Testis (tissue), 2 donors: ENCODE results near the gene IL9R.

ENCODE experiments used
- POLR2A ChIP-seq: fragments of 450-650 bp; IDR thresholded peaks from one replicate; pipeline ENCODE4 v1.6.1; 2017; ENCODE audit warnings: antibody characterized with exemption, mild to moderate bottlenecking, moderate library complexity
- TF ChIP-seq, protein P1 (sequence below), 3 experiments: fragments of 450-650 bp in 2 of 3; fragments of 200-600 bp in 1 of 3; sonication (generic) in 1 of 3; IDR thresholded peaks; one replicate each; pipeline ENCODE4 v1.5.1; 2016 to 2019; ENCODE audit warnings: antibody characterized with exemption in 3 of 3, mild to moderate bottlenecking in 2 of 3, moderate library complexity in 1 of 3

- no peak for TF ChIP-seq POLR2A
- TF ChIP-seq, protein P1, sequence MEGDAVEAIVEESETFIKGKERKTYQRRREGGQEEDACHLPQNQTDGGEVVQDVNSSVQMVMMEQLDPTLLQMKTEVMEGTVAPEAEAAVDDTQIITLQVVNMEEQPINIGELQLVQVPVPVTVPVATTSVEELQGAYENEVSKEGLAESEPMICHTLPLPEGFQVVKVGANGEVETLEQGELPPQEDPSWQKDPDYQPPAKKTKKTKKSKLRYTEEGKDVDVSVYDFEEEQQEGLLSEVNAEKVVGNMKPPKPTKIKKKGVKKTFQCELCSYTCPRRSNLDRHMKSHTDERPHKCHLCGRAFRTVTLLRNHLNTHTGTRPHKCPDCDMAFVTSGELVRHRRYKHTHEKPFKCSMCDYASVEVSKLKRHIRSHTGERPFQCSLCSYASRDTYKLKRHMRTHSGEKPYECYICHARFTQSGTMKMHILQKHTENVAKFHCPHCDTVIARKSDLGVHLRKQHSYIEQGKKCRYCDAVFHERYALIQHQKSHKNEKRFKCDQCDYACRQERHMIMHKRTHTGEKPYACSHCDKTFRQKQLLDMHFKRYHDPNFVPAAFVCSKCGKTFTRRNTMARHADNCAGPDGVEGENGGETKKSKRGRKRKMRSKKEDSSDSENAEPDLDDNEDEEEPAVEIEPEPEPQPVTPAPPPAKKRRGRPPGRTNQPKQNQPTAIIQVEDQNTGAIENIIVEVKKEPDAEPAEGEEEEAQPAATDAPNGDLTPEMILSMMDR (IDR thresholded peaks at IDR 0.05) = no peak
Measured at GRCh38 chrX:156004740-156005139, 7.2 kb downstream of the IL9R start.
